Neural crest cell (in vitro differentiated cells): ENCODE measurements around the gene NKX2-1. TPM values are rescaled to one million over a fixed set of nuclear protein-coding genes. Genes with fewer than 3 reads are reported as not detected.

Source experiments
- DNase-seq: peaks from one replicate; pipeline ENCODE4 v3.0.0; 2021; ENCODE audit warnings: low read depth, mixed read lengths, low spot score
- H3K27ac Mint-ChIP-seq: one replicate; pipeline ENCODE4 v1.8.0; 2021; ENCODE audit warnings: mild to moderate bottlenecking, mixed read lengths; ENCODE audit not compliant: unreplicated experiment
- H3K27me3 Mint-ChIP-seq: 2 replicates; pipeline ENCODE4 v1.8.0; 2021; ENCODE audit warnings: low read depth, mild to moderate bottlenecking, mixed read lengths
- H3K36me3 Mint-ChIP-seq: 2 replicates; pipeline ENCODE4 v1.8.0; 2021; ENCODE audit warnings: low read depth, mild to moderate bottlenecking, mixed read lengths
- H3K4me1 Mint-ChIP-seq: 2 replicates; pipeline ENCODE4 v1.8.0; 2021; ENCODE audit warnings: mixed read lengths
- H3K4me3 Mint-ChIP-seq: one replicate; pipeline ENCODE4 v1.8.0; 2021; ENCODE audit warnings: mild to moderate bottlenecking, mixed read lengths
- H3K9me3 Mint-ChIP-seq: 2 replicates; pipeline ENCODE4 v1.8.0; 2021; ENCODE audit warnings: mixed read lengths
- total RNA-seq: library from RNA; stranded (reverse); gene quantifications from 2 replicates; pipeline ENCODE4 v1.2.1, GENCODE V29; 2021
- TF ChIP-seq, protein P1 (sequence below): fragments of 200-600 bp; sonication (generic); conservative IDR thresholded peaks from 2 replicates; pipeline ENCODE4 v1.5.0; 2021; ENCODE audit warnings: antibody characterized with exemption, mild to moderate bottlenecking

Gene NKX2-1
- total RNA-seq, 1 donor from 2014 or later: not detected

DNA sequence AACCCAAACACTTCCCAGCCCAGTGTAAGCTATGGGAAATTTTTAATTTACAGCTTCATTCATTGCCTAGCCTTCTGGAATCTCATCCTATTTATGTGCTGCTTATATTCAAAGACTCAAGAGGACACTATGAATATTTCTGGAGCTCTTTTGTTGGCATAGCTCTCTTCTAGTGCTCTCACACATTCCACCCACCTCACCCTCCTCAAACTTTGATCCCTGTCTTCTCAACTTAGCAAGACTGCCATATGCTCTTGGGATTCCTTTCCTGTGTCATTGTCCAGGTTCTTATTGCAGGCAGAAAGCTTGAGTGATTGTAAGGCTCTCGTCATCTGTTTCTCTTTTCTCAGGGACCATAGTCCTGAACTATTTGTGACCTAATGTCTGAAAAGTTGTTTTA is 18.0 kb upstream of the NKX2-1 start:
- TF ChIP-seq, protein P1, sequence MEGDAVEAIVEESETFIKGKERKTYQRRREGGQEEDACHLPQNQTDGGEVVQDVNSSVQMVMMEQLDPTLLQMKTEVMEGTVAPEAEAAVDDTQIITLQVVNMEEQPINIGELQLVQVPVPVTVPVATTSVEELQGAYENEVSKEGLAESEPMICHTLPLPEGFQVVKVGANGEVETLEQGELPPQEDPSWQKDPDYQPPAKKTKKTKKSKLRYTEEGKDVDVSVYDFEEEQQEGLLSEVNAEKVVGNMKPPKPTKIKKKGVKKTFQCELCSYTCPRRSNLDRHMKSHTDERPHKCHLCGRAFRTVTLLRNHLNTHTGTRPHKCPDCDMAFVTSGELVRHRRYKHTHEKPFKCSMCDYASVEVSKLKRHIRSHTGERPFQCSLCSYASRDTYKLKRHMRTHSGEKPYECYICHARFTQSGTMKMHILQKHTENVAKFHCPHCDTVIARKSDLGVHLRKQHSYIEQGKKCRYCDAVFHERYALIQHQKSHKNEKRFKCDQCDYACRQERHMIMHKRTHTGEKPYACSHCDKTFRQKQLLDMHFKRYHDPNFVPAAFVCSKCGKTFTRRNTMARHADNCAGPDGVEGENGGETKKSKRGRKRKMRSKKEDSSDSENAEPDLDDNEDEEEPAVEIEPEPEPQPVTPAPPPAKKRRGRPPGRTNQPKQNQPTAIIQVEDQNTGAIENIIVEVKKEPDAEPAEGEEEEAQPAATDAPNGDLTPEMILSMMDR: no peak
- H3K4me1 Mint-ChIP-seq: no peaks in the 10 kb centered on the region
- peaks cover 90% of the 10 kb centered on the region for H3K27me3 Mint-ChIP-seq
- H3K4me3 Mint-ChIP-seq: no peak overlapping the region
- peaks cover 3% of the 10 kb centered on the region for H3K9me3 Mint-ChIP-seq
- no peak overlapping the region for H3K27ac Mint-ChIP-seq
- no peaks in the 10 kb centered on the region for H3K36me3 Mint-ChIP-seq
- DNase-seq: no peak

DNA sequence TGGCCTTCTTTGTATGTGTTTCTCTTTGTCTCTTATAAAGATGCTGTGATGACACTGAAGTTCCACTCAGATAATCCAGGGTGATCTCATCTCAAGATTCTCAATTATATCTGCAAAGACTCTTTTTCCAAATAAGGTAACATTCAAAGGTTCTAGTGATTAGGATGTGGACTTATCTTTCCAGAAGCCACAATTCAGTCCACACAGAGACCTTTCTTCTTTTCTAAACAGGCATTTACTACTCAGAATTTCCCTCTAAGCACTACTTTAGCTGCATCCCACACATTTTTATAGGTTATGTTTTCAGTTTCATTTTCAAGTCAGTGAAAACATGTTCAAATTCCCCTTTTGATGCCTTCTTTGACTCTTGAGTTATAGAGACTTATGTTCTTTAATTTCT is 9.0 kb upstream of the NKX2-1 start:
- peaks cover 100% of the 10 kb centered on the region for H3K27me3 Mint-ChIP-seq
- H3K9me3 Mint-ChIP-seq: no peaks in the 10 kb centered on the region
- no peak overlapping the region for H3K27ac Mint-ChIP-seq

DNA sequence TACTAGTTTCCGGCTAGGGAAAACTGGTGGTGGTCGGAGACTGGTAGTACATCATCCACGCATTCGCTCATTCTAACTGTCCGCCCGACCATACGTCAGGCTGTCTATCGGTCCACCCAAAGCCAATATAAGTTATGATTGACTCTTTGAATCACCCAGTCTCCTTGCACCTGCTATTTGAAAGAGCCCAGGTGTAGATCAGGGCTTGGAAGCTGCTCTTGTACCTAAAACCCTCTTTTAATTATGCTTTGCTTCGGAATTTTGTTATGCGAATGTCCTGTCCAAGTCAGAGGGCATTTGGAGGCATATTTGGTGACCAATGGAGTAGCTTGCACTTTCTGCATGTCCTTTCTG is 5.7 kb upstream of the NKX2-1 start:
- Mint-ChIP-seq H3K27ac (no peak overlapping the region), H3K36me3 (no peaks in the 10 kb centered on the region), H3K4me3 (no peak overlapping the region), H3K27me3 (peaks cover 100% of the 10 kb centered on the region), H3K9me3 (no peaks in the 10 kb centered on the region), H3K4me1 (no peaks in the 10 kb centered on the region)
- DNase-seq: no peak
- TF ChIP-seq, protein P1: no peak

More for the DNA sequence above, 9.0 kb upstream of the NKX2-1 start:
- no peaks in the 10 kb centered on the region for H3K36me3 Mint-ChIP-seq
- DNase-seq: no peak
- TF ChIP-seq, protein P1: no peak
- no peaks in the 10 kb centered on the region for H3K4me1 Mint-ChIP-seq
- no peak overlapping the region for H3K4me3 Mint-ChIP-seq

DNA sequence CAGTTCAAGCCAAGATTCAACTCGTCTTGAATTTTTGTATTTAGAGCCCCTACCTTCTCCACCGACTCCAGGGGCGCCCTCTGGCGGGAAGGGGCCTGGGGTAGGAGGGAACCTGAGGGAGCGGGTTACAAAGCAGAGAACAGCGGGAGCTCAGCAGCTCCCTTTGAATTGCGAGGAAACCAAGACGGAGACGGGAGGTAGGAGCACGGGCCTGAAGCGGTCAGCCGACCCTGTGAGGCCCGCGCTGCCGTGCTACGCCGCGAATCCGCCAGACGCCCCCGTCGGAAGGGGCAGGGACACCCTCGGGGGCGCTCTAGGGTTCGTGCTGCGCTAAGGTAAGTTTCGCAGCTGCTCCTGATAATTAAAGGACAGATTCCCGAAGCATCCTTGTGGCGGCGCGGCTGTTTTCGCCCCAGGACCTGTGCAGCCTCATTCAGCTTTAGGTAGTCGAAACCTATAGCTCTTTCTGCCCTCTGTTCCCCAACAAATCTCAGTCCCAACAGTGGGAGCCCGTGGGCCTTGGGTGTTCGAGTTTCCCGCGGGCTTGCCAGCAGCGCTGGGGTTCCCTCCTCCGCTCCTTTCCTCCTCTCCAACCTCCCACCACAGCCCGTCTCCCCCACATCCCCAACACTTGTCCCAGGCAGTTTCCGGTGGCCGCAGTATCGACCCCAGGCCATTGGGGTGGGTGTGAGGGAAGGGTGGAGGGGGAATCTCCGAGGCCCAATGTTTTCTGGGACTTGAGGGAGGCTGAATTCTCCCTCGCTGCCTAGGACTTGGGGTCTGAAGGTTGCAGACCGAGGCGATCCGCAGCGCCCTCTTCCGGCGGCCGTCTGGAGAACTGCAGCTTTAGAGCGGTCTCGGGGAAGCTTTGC is 5.1 kb upstream of the NKX2-1 start:
- Mint-ChIP-seq H3K4me1 (no peaks in the 10 kb centered on the region), H3K4me3 (no peak overlapping the region), H3K27me3 (peaks cover 100% of the 10 kb centered on the region), H3K36me3 (no peaks in the 10 kb centered on the region), H3K27ac (no peak overlapping the region), H3K9me3 (no peaks in the 10 kb centered on the region)
- peak; percentile 72 for DNase-seq
- TF ChIP-seq, protein P1: peak; percentile 78

DNA sequence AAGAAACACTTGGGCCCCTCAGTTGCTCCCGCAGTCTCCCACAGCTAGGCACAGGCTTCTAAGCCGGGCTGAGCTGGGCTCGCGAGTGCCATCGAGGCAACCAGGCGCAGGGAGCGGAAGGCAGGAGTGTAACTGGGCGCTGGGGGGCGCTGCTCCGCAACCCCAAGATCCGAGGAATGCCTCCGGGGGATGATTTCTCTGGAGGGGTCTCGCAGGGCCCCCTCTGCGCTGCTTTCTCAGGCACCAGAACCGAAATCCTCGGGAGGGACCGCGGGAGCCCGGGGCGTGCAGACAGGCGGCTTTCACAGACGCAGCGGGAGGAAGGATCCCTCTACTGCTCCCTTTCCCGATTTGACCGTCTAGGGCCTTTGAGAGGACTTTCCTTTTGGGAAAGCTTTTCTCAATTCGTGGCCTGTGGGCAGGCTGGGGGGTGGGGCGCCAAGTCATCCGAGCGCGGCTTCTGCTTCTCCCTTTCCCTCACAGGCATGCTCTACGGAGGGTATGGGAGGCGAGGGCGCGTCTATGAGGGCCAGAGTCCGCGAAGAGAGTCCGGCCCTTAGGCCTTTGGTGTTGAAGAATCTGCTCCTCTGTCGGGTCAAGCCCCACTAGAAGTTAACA is 4.3 kb upstream of the NKX2-1 start:
- Mint-ChIP-seq H3K9me3 (no peaks in the 10 kb centered on the region), H3K27me3 (peaks cover 100% of the 10 kb centered on the region), H3K36me3 (no peaks in the 10 kb centered on the region), H3K4me1 (peaks cover 2% of the 10 kb centered on the region), H3K27ac (no peak overlapping the region), H3K4me3 (no peak overlapping the region)
- no peak for DNase-seq
- TF ChIP-seq, protein P1: peak; percentile 25
